HG03457 (cell line): ENCODE data around the gene PRRC2A.

Experiments
- ATAC-seq: cut with Tn5 transposase; IDR thresholded peaks from one replicate; pipeline ENCODE4 v1.9.1; 2021; ENCODE audit warnings: moderate number of reproducible peaks; ENCODE audit not compliant: unreplicated experiment

Gene PRRC2A

GRCh38 chr6:31622684-31623091 is 2.2 kb downstream of the PRRC2A start:
- ATAC-seq = no peak

GRCh38 chr6:31624070-31624469 is 3.6 kb downstream of the PRRC2A start:
- no peak for ATAC-seq

- ATAC-seq = no peak
Observed at GRCh38 chr6:31626952-31627351, 6.4 kb downstream of the PRRC2A start.

- ATAC-seq = no peak
Observed at GRCh38 chr6:31627690-31628287, 7.3 kb downstream of the PRRC2A start.

GRCh38 chr6:31629014-31629413 is 8.5 kb downstream of the PRRC2A start:
- no peak for ATAC-seq

GRCh38 chr6:31630177-31630934 is 9.8 kb downstream of the PRRC2A start:
- no peak for ATAC-seq

- no peak for ATAC-seq
Observed at GRCh38 chr6:31631209-31631608, 10.7 kb downstream of the PRRC2A start.

- ATAC-seq = no peak
Observed at GRCh38 chr6:31631681-31632278, 11.3 kb downstream of the PRRC2A start.

- no peak for ATAC-seq
Observed at GRCh38 chr6:31632279-31632946, 11.9 kb downstream of the PRRC2A start.

- ATAC-seq = no peak
Observed at GRCh38 chr6:31633447-31633846, 12.9 kb downstream of the PRRC2A start.

- no peak for ATAC-seq
Observed at GRCh38 chr6:31634131-31634530, 13.6 kb downstream of the PRRC2A start.

GRCh38 chr6:31634969-31635575 is 14.6 kb downstream of the PRRC2A start:
- no peak for ATAC-seq

GRCh38 chr6:31636698-31637596 is 16.4 kb downstream of the PRRC2A start:
- ATAC-seq = no peak

GRCh38 chr6:31639043-31639442 is 18.5 kb downstream of the PRRC2A start:
- no peak for ATAC-seq

- no peak for ATAC-seq
Observed at GRCh38 chr6:31639449-31639861, 18.9 kb downstream of the PRRC2A start.

GRCh38 chr6:31640612-31641011 is 20.1 kb downstream of the PRRC2A start:
- no peak for ATAC-seq

- ATAC-seq = no peak
Observed at GRCh38 chr6:31641370-31641769, 20.9 kb downstream of the PRRC2A start.

GRCh38 chr6:31642798-31643570 is 22.5 kb downstream of the PRRC2A start:
- ATAC-seq = no peak

GRCh38 chr6:31643818-31644454 is 23.4 kb downstream of the PRRC2A start:
- ATAC-seq = no peak
